ENCODE data around the gene BOLA2B.
"Not testable (repeated sequence)": the region's sequence is repeated elsewhere in the genome, so short reads cannot be mapped to it uniquely, and the experiment has no call there.

The BOLA2B gene

GRCh38 chr16:30179931-30180330 is 13.5 kb downstream of the BOLA2B start:
- Histone ChIP-seq H3K4me2 (ENCODE audit: low read length) (no peak overlapping the region), H3K79me2 (ENCODE audit: control insufficient read depth, low read length) (peaks cover 14% of the 10 kb centered on the region), H3K4me3 (ENCODE audit: low read length) (no peak overlapping the region), H3K27me3 (ENCODE audit: control insufficient read depth, low read length) (no peaks in the 10 kb centered on the region), H3K9me3 (ENCODE audit: control insufficient read depth, insufficient read depth, low read length) (no peaks in the 10 kb centered on the region), H3K27ac (ENCODE audit: low read depth, low read length) (no peak overlapping the region), H4K20me1 (ENCODE audit: control insufficient read depth, insufficient read depth, low read depth, low read length) (no peaks in the 10 kb centered on the region), H3K36me3 (ENCODE audit: control insufficient read depth, low read length) (peaks cover 10% of the 10 kb centered on the region), H3K4me1 (ENCODE audit: control insufficient read depth, low read length) (peaks cover 13% of the 10 kb centered on the region), H3F3A (ENCODE audit: control insufficient read depth, insufficient read depth) (peaks cover 7% of the 10 kb centered on the region), H3K9me2 (replicated peaks; ENCODE audit: control insufficient read depth, low read length) (no peaks in the 10 kb centered on the region)
- TF ChIP-seq CTCF (IDR thresholded peaks at IDR 0.05; ENCODE audit: low read depth, low read length, poor library complexity, severe bottlenecking), result no peak
- no peak for TF ChIP-seq EZH2phosphoT487 (IDR thresholded peaks at IDR 0.05; ENCODE audit: borderline replicate concordance, low read length)

GRCh38 chr16:30179195-30179594 is 14.3 kb downstream of the BOLA2B start:
- Histone ChIP-seq H3K27me3 (ENCODE audit: control insufficient read depth, low read length) (no peaks in the 10 kb centered on the region), H3K9me3 (ENCODE audit: control insufficient read depth, insufficient read depth, low read length) (no peaks in the 10 kb centered on the region), H3K4me3 (ENCODE audit: low read length) (no peak overlapping the region), H4K20me1 (ENCODE audit: control insufficient read depth, insufficient read depth, low read depth, low read length) (no peaks in the 10 kb centered on the region), H3K9me2 (replicated peaks; ENCODE audit: control insufficient read depth, low read length) (no peaks in the 10 kb centered on the region), H3K27ac (ENCODE audit: low read depth, low read length) (no peak overlapping the region), H3K36me3 (ENCODE audit: control insufficient read depth, low read length) (peaks cover 3% of the 10 kb centered on the region), H3K4me2 (ENCODE audit: low read length) (no peak overlapping the region), H3F3A (ENCODE audit: control insufficient read depth, insufficient read depth) (peaks cover under 1% of the 10 kb centered on the region), H3K4me1 (ENCODE audit: control insufficient read depth, low read length) (peaks cover 9% of the 10 kb centered on the region), H3K79me2 (ENCODE audit: control insufficient read depth, low read length) (peaks cover 6% of the 10 kb centered on the region)
- TF ChIP-seq EZH2phosphoT487 (IDR thresholded peaks at IDR 0.05; ENCODE audit: borderline replicate concordance, low read length) (no peak), CTCF (IDR thresholded peaks at IDR 0.05; ENCODE audit: low read depth, low read length, poor library complexity, severe bottlenecking) (no peak)

- H3K9me3 ChIP-seq (ENCODE audit: control insufficient read depth, insufficient read depth, low read length); H3K27me3 ChIP-seq (ENCODE audit: control insufficient read depth, low read length); H3K79me2 ChIP-seq (ENCODE audit: control insufficient read depth, low read length); H3K36me3 ChIP-seq (ENCODE audit: control insufficient read depth, low read length); H3K4me2 ChIP-seq (ENCODE audit: low read length); H3K4me3 ChIP-seq (ENCODE audit: low read length); H4K20me1 ChIP-seq (ENCODE audit: control insufficient read depth, insufficient read depth, low read depth, low read length); H3F3A ChIP-seq (ENCODE audit: control insufficient read depth, insufficient read depth); H3K27ac ChIP-seq (ENCODE audit: low read depth, low read length); H3K9me2 ChIP-seq (replicated peaks; ENCODE audit: control insufficient read depth, low read length); H3K4me1 ChIP-seq (ENCODE audit: control insufficient read depth, low read length): not testable (repeated sequence)
These were observed 16.6 kb downstream of the BOLA2B start for GRCh38 chr16:30176876-30177275.

- Histone ChIP-seq H4K20me1 (ENCODE audit: control insufficient read depth, insufficient read depth, low read depth, low read length) (no peaks in the 10 kb centered on the region), H3K4me3 (ENCODE audit: low read length) (no peak overlapping the region), H3F3A (ENCODE audit: control insufficient read depth, insufficient read depth) (no peaks in the 10 kb centered on the region), H3K4me1 (ENCODE audit: control insufficient read depth, low read length) (no peaks in the 10 kb centered on the region), H3K4me2 (ENCODE audit: low read length) (no peak overlapping the region), H3K36me3 (ENCODE audit: control insufficient read depth, low read length) (no peaks in the 10 kb centered on the region), H3K9me3 (ENCODE audit: control insufficient read depth, insufficient read depth, low read length) (no peaks in the 10 kb centered on the region), H3K27ac (ENCODE audit: low read depth, low read length) (no peak overlapping the region), H3K79me2 (ENCODE audit: control insufficient read depth, low read length) (no peaks in the 10 kb centered on the region), H3K27me3 (ENCODE audit: control insufficient read depth, low read length) (no peaks in the 10 kb centered on the region), H3K9me2 (replicated peaks; ENCODE audit: control insufficient read depth, low read length) (no peaks in the 10 kb centered on the region)
- TF ChIP-seq EZH2phosphoT487 (IDR thresholded peaks at IDR 0.05; ENCODE audit: borderline replicate concordance, low read length) (no peak), CTCF (IDR thresholded peaks at IDR 0.05; ENCODE audit: low read depth, low read length, poor library complexity, severe bottlenecking) (no peak)
These were observed 20.4 kb downstream of the BOLA2B start for GRCh38 chr16:30173054-30173453.

GRCh38 chr16:30170145-30170544 is 23.3 kb downstream of the BOLA2B start:
- H3K27me3 ChIP-seq (ENCODE audit: control insufficient read depth, low read length); H3K9me3 ChIP-seq (ENCODE audit: control insufficient read depth, insufficient read depth, low read length); H3K9me2 ChIP-seq (replicated peaks; ENCODE audit: control insufficient read depth, low read length); H3K4me3 ChIP-seq (ENCODE audit: low read length); H3K4me2 ChIP-seq (ENCODE audit: low read length); H3K79me2 ChIP-seq (ENCODE audit: control insufficient read depth, low read length); H4K20me1 ChIP-seq (ENCODE audit: control insufficient read depth, insufficient read depth, low read depth, low read length); H3K27ac ChIP-seq (ENCODE audit: low read depth, low read length); H3F3A ChIP-seq (ENCODE audit: control insufficient read depth, insufficient read depth); H3K36me3 ChIP-seq (ENCODE audit: control insufficient read depth, low read length): not testable (repeated sequence)
- H3K4me1 ChIP-seq (ENCODE audit: control insufficient read depth, low read length), result peaks cover 17% of the 10 kb centered on the region

GRCh38 chr16:30169416-30169815 is 24.1 kb downstream of the BOLA2B start:
- peaks cover 17% of the 10 kb centered on the region for H3K4me1 ChIP-seq (ENCODE audit: control insufficient read depth, low read length)
- not testable (repeated sequence) for H3K36me3 ChIP-seq (ENCODE audit: control insufficient read depth, low read length); H3K4me3 ChIP-seq (ENCODE audit: low read length)

More at GRCh38 chr16:30169416-30169815, 24.1 kb downstream of the BOLA2B start:
- not testable (repeated sequence) for H3K27me3 ChIP-seq (ENCODE audit: control insufficient read depth, low read length); H3K9me3 ChIP-seq (ENCODE audit: control insufficient read depth, insufficient read depth, low read length); H3F3A ChIP-seq (ENCODE audit: control insufficient read depth, insufficient read depth); H3K27ac ChIP-seq (ENCODE audit: low read depth, low read length); H4K20me1 ChIP-seq (ENCODE audit: control insufficient read depth, insufficient read depth, low read depth, low read length); H3K4me2 ChIP-seq (ENCODE audit: low read length); H3K79me2 ChIP-seq (ENCODE audit: control insufficient read depth, low read length); H3K9me2 ChIP-seq (replicated peaks; ENCODE audit: control insufficient read depth, low read length)

All from DOHH2 (cell line).